ENCODE results near the gene SLC66A3.
"Not testable (repeated sequence)": the region's sequence is repeated elsewhere in the genome, so short reads cannot be mapped to it uniquely, and the experiment has no call there.

Gene SLC66A3

DNA sequence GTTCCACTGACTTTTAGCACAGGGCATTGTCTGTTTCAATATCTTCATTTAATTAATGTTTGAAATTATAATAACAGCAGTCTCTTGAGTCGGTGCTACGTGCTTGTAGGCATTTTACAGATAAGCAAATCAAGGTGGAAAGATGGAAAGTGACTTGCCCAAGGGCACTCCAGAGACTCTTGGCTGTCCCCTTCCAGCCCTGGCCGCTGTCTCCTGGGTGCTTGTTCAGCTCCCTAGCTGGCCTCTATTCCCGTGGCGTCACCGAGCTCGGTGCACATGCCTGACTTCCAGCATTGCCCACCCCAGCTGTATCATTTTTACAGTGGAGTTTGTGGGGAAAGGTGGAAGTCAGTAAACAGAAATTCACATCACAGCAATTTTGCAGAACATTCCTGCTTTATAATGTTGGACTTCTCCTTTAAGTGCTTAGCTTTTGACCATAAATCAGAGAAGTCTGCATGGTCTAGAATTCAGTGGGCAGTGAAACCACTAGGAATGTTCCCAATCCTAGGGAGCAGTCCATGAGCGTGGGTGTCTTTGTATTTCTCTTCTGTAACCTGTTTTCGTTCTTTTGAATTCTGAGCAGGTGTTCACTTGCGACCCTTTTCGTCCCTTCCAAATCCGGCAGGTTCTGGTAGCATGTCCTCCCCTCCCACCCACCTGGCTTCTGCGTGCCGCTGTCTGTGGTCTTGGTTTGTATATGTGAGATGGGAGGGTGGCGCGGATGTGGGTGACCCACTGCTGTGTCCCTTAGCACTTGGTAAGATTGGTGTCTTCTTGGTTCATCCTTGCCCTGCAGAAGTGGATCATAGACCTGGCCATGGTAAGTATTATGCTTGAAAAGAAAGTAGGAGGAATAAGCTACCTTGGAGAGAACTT, 8.4 kb downstream of the SLC66A3 start:
- no peak for DNase-seq (ENCODE audit: low read depth)

DNA sequence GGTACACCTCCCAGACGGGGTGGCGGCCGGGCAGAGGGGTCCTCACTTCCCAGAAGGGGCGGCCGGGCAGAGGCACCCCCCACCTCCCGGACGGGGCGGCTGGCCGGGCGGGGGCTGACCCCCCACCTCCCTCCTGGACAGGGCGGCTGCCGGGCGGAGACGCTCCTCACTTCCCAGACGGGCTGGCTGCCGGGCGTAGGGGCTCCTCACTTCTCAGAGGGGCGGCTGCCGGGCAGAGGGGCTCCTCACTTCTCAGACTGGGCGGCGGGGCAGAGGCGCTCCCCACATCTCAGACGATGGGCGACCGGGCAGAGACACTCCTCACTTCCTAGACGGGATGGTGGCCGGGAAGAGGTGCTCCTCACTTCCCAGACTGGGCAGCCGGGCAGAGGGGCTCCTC, 9.8 kb downstream of the SLC66A3 start:
- DNase-seq (ENCODE audit: low read depth) = not testable (repeated sequence)

DNA sequence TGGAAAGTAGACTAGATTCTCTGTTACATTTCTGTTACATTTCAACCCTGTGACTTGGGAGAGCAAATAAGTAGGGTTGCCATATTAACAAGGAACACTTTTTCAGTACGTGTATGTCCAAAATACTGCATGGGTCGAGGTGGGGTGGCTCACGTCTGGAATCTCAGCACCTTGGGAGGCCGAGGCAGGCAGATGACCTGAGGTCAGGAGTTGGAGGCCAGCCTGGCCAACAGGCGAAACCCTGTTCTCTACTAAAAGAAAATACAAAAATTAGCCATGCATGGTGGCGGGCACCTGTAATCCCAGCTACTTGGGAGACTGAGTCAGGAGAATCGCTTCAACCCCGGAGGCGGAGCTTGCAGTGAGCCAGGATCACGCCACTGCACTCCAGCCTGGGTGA, 11.2 kb downstream of the SLC66A3 start:
- no peak for DNase-seq (ENCODE audit: low read depth)

DNA sequence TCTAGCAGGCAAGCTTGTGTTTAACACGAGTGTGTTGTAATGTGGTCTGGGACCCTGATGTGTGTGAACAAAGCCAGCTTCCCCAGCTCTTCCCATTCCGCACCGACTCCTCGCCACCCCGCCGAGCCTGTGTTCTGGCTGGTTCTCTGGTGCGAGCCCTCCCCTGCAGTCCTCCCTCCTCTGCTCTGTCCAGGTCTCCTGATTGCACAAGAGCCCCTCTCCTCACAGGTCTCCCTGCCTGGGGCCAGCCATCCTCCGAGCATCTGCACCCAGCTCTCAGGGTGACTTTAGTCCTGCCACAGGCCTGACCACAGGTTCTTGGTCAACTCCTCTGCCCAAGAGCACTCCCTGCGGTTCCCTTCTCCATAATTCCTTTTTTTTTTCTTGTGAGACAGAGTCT, 13.2 kb downstream of the SLC66A3 start:
- no peak for DNase-seq (ENCODE audit: low read depth)

DNA sequence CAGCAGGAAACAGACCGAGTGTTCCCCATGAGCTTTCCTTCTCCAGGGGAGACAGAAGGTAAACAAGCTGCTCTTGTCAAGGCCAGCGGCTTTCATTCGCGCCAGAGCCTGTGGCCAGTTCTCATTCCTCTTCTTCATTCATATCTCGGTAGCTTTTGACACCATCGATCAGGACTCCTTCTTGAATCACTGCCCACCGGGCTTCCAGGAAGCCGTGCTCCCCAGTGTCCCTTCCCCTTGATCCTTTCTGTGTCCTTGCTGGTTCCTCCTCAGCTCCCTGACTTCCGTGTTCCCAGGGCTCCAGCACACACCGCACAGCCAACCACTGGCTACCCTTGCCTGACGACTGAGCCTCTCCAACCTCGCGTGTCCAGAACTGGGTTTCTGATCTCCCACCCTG, 14.1 kb downstream of the SLC66A3 start:
- no peak for DNase-seq (ENCODE audit: low read depth)

DNA sequence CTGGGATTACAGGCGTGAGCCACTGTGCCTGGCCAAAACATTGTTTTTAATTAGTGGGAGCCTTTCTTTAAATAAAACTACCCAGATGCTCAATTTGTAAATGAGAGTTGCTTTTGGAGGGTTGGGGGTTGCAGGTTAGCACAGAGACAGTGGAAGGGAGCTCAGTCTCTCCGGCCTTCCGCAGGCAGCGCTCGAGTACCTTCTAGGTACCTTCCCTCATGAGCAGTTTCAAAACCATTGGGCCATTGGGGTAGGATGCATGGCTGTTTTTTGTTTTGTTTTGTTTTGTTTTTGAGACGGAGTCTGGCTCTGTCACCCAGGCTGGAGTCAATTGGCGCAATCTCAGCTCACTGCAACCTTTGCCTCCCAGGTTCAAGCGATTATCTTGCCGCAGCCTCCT, 19.0 kb downstream of the SLC66A3 start:
- DNase-seq (ENCODE audit: low read depth) = no peak

DNA sequence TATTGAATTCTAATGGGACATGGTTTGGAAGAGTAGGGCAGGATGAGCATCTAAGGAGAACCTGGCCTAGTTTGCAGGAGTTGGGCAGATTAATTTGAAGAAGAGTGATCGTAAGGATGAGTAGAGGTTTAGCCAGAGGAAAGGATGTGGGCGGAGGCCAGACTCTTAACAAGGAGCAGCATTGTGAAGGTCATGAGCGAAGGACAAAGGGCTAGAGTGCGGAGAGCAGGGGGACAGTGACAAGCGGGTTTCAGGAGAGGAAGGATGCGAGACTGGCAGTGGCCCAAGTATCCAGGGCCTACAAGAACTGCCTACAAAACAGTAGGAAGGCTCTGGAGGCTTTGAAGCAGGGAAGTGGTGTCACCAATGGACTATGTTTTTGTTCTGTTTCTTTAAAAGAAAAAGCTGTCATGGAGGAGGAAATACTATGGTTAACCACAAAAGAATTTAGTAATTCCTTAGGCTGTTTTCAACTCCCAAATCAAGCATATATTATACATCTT, 20.1 kb downstream of the SLC66A3 start:
- no peak for DNase-seq (ENCODE audit: low read depth)

DNA sequence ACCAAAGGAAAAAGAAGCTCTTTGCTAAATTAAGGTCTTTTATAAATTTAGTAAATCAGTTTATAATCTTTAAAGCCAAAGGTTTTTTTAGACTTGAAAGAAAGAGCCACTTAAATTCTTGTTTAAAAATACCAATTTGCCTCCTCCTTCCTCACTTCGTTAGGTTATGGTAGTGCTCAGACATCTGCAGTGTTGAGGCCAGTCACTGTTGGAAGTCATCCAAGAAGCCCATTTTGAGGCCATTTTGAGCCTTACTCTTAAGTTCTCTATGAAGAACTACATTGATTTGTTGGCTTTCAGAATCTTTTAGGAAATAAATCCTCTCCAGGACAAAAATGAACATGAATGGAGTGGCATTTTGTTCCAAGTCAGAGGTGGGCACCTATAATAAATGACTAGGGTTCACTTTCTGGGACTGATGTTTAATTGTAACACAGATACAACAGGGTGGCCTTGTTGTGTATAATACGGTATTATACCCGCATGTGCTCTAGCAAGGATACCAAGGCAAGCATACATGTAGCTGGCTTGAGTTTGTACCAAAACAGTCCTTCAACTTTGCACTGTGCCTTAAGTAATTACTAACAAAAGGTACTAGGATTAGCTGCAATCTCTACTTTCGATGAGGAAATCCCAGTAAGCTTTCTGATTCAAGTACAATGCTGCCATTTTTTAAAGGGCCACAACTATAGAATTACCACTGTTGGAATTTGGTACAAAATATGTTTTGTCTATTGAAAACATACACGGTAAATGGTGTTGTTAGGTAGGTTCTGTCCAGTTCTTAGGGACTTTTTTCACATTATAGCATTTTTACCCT, 22.8 kb downstream of the SLC66A3 start:
- no peak for DNase-seq (ENCODE audit: low read depth)

DNA sequence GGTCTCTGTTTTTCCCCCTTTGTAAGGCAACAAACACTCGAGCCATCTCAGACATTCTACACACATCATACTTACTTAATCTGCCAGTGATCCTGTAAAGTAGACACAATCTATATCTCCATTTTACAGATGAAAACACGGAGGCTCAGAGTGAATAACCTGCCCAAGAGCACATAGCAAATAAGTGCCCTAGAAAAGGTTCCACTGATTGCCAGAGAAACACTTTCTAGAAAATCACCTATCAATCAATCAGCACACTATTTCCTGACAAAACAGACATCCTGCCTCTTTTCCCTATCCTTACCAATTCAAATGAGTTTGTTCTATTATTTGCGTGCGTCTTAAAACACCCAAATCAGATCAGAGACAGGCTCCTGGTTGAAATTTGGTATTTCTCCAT, 23.9 kb downstream of the SLC66A3 start:
- DNase-seq (ENCODE audit: low read depth) = no peak

DNA sequence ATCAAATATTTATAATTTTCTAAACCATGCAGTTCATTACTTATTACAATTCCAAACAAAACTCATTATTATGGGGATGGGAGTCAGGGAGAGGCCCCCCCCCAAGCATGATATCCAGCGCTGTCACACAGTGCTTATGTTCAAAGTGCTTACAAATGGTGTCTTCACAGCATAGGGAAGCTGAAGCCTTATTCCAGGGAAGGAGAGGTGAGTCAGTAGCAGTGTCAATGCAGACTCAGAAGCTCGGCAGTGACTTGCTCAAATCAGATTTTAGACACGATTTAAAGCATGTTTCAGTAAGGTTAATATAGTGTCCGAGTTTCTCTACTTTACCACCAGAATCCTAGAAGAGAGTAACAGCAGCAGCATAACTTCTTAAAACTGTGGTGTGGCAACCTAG, 24.6 kb downstream of the SLC66A3 start:
- DNase-seq (ENCODE audit: low read depth) = no peak

DNA sequence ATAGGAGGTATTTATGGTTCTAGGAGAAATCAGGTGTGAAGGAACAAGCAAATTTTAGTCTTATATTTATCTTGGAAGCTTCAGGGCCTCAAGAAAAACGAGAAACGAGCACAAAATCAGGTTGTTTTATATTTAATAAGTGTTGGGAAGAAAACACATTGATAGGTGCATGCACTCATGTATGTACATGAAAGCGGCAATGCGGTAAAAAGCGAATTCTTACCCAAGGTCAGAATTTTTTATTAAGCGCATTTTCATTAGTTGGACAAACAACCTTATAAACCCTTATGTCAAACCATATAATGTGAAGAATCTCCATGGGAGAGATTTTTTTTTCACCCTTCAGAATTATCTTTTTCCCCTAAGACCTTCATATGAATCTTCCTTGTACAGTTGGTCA, 25.4 kb downstream of the SLC66A3 start:
- no peak for DNase-seq (ENCODE audit: low read depth)

DNA sequence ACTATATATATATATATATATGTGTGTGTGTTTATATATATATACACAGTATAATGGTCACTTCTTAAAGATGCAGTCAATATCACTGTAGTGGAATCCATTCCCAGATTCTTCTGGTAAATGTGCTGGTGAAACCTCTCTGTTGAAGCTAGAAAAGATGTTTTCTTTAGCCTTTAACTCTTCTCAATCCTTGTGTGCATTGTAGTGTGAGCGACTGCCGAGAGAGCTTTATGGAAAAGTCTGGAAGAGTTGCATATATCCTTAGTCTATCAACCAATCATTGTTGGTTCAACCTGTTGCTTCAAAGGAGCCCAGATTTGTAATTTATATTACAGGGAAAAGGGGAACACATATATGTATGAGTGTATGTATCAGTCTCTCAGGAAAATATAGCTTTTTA, 27.7 kb downstream of the SLC66A3 start:
- no peak for DNase-seq (ENCODE audit: low read depth)

DNA sequence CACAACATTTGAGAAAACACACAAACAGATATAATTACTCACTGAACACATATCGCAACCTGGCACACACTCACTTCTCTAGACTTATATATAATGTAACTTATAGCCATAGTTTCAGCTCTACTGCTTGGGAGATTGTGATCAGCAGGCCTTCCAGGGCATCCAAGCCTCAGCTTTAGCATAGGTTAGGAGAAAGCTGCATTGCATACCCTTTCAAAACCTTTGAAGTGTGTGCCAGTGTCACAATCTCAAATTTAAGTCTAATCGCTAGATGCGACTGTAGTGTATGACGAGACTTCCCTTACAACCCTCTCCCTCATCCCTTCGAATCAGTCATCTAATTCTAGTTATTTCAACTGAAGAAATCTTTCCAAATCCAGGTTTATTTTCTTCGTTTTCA, 30.9 kb downstream of the SLC66A3 start:
- DNase-seq (ENCODE audit: low read depth) = no peak

DNA sequence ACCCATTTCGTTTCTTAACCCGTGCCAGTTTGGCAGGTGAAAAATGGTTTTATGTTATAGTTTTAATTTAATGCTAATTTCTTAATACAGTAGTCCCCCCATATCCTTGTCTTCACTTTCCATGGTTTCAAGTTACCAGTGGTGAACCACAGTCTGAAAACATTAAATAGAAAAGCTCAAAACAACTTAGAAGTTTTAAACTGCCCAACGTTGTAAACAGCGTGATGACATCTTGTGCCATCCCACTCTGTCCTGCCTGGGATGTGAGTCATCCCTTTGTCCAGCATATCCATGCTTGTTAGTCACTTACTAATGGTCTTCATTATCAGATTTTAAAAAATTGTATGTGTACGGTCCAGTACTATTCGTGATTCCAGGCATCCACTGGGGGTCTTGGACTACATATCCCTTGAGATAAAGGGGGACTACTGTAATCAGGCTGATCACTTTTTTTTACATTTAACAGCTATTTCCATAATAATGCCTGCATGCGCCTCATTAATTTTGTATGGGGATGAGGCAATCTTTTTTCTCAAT, 31.9 kb downstream of the SLC66A3 start:
- no peak for DNase-seq (ENCODE audit: low read depth)

DNA sequence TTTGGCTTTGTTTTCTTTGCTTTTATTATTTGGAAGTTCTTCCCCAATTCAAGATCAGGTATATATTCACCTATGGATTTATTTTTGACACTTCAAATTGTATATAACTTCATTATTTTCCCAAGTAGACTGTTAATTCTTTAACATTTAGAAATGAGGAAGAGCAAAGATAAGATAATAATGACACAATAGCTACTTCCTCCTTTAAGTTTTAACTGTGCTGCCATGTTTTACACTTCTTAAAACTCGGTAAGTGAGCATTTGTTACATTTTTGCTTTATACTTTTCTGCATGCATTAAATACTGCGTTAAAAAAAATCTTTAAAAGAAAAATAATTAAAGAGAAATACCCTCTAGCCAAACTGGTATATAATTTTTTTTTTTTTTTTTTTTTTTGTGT, 32.5 kb downstream of the SLC66A3 start:
- no peak for DNase-seq (ENCODE audit: low read depth)

DNA sequence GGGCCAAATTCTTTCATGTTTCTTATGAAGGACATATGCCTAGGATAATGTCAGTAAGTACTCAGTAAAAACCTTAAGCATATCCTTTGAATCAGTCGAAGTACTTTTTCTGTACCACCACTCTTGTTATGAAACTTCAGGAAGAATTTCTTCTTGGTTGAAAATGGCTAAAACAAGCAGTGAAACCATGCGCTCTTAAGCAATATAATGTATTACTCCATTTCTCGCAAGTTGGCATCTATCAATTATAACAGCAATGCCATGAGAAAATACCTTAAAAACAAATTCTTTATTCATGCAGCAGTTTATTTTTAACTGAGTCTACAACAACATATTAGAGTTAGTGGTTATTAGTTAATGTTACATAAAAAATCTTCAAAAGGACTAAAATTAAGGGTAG, 41.0 kb downstream of the SLC66A3 start:
- no peak for DNase-seq (ENCODE audit: low read depth)

DNA sequence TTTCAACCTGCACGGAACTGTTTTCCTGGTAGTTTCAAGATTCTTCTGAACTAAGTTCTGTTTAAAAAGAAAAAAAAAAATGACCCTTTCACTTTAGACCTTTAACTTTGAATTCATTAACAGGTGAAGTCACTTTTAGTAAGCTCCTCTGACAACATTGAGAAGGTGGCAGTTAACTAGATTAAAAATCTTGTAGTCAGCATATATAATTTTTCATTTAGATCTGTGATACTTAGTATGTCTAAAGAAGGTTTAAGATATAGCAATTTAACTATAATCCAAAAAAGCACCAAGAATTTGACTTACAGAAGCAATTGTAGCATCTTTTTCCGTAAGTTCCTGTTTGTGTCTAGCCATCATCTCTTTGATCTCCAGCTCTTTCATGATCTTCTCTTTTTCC, 45.4 kb downstream of the SLC66A3 start:
- DNase-seq (ENCODE audit: low read depth) = no peak

DNA sequence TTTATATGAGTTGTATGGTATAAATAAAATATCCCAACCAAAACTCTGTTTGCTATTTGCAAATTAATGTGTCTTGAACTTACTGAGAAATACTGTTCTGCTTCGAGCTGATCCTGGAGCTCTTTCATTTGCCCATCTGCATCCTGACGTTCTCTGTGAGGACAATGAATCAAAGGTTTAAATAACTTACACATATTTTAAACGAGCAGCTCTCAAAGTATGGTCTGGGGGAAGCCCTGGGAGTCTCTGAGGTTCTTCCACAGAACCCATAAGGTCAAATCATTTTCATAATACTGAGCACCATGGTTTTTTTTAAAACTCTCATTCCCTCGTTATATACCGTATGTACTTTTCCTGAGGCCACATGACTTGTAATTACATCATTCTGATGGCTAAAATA, 46.7 kb downstream of the SLC66A3 start:
- DNase-seq (ENCODE audit: low read depth) = no peak

DNA sequence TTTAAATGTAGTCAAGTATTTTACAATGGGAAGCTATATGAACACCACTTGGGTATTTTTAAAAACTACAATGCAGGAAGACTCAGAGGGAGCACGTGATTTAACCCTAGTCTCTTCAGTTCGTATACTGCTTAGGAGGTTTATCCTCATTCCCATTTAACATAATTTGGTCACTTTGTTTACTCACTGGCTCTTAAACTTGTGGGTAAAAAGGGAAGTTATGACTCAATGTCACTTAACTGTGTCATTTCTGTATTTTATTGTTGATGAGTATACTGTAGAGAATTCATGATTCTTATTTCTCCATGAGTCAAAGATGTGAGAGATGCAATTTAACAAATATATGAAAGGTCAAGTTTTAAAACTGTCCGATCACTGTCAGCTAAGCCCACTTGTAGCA, 48.2 kb downstream of the SLC66A3 start:
- DNase-seq (ENCODE audit: low read depth) = no peak

DNA sequence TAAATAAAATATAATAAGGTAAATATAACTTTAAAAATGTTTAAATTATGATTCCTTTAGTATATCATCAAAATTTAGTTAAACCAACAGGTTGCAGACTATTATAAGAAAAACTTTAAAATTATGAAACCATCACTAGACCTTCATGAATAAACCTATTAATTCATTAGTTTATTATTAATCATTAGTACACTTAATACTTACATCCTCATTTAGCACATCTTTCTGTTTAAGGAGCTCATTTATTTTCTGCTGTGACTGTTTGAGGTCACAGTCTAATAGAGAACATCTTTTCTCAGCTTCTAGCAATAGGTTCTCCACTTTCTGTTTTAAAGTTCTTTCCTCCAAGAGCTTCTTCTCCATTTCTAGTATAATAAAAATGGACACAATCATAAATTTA, 52.8 kb downstream of the SLC66A3 start:
- no peak for DNase-seq (ENCODE audit: low read depth)

DNA sequence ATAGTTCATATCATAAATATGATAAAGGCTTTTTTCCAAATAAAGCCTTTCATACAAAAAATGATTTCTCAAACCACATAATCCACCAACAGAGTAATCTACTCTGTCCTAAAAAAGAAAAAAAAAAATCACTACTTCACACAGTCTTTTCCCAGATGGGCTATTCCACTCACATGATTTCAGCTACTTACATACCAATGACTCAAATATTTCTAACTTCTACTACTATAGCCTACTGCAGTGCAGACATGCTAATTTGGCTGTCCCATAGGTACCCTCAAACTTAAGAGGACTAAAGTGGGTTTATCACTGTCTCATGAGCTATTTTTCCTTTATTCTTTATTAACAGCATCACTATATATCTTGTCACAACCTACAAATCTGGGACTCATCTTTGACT, 57.4 kb downstream of the SLC66A3 start:
- no peak for DNase-seq (ENCODE audit: low read depth)

DNA sequence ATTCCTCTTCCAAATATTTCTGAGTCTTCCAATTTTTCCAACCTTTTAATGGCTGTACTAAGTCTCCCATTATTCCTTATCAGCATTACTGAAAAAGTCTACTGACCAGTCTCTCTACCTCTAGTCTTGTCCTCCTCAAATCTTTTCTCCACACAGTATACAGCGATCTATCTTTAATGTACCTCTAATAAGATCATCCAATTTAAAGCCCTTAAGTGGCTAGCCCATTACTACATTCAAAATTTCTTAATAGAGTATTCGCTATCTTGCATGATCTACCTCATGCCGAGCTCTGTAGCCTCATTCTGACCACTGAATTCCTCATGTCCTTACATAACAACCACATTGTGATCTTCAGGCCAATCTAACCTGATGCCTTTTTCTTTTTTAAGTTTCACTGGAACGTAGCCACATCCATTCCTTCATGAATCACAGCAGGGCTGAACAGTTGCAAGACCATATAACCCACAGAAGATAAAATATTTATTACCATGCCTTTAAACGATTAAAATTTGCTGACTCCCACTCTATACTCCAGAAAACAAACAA, 57.9 kb downstream of the SLC66A3 start:
- DNase-seq (ENCODE audit: low read depth) = no peak

DNA sequence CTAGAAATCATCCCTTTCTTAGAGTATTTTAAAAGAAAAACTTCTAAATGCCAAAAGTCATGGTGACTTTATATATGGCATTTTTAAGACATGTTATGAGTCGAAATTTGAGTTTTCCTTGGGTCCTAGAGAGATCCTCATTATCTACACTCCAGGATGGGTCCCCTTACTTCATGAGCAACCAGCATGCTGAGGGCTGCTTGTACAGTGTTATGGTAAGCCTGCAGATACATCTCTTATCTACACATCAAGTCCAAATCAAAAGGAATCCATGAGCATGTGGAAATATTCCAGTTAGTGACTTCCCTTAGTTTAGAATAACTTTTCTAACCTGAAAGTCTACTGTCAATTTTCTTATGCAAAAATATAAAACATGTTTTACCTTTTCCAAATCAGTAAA, 58.7 kb downstream of the SLC66A3 start:
- no peak for DNase-seq (ENCODE audit: low read depth)

Data from activated T-cell treated with anti-CD3 and anti-CD28 coated beads for 24 hours (primary cell).